H1 (cell line): Measurements from ENCODE around the gene GPR83. TPM values are rescaled to one million over a fixed set of nuclear protein-coding genes. Genes with fewer than 3 reads are reported as not detected.

Experiments used
- CTCF ChIA-PET: fragments of 300-600 bp; sonication (Branson Sonifier 250); formaldehyde crosslinking; loops from one replicate; lab custom pipeline; 2021; ENCODE audit not compliant: partially characterized antibody; lab: Charles Lee
- POLR2A ChIA-PET: fragments of 300-600 bp; sonication (Branson Sonifier 250); formaldehyde crosslinking; loops from one replicate; lab custom pipeline; 2021; ENCODE audit warnings: inconsistent platforms; ENCODE audit not compliant: partially characterized antibody; lab: Charles Lee
- DNase-seq, 2 experiments: peaks; one replicate each; pipeline versions ENCODE4 v3.0.0 to v3.0.0-alpha.2; 2010 to 2022; ENCODE audit warnings: low spot score in 2 of 2, low read depth in 1 of 2, mixed read lengths in 1 of 2
- FAIRE-seq: peaks from 2 replicates; lab custom pipeline; 2011; peaks lifted over from hg19 to GRCh38; lab: Jason Lieb, UNC
- H2AFZ ChIP-seq: 2 replicates; pipeline ENCODE4 v1.8.1; 2012; ENCODE audit warnings: low read length, inconsistent platforms
- H2AK5ac ChIP-seq: 2 replicates; pipeline ENCODE4 v1.6.1; 2013; ENCODE audit warnings: low read depth, low read length
- H2BK120ac ChIP-seq: replicated peaks from 2 replicates; pipeline ENCODE3; 2013; ENCODE audit warnings: low read depth, low read length, inconsistent platforms
- H2BK12ac ChIP-seq: 2 replicates; pipeline ENCODE4 v1.6.1; 2013; ENCODE audit warnings: low read depth, low read length
- H2BK15ac ChIP-seq: 2 replicates; pipeline ENCODE4 v1.6.1; 2013; ENCODE audit warnings: low read length
- H2BK20ac ChIP-seq: 2 replicates; pipeline ENCODE4 v1.6.1; 2013; ENCODE audit warnings: low read length
- H2BK5ac ChIP-seq: 2 replicates; pipeline ENCODE4 v1.6.1; 2013; ENCODE audit warnings: low read depth, low read length
- H3K14ac ChIP-seq: 2 replicates; pipeline ENCODE4 v1.6.1; 2013; ENCODE audit warnings: inconsistent platforms; ENCODE audit not compliant: insufficient read length
- H3K18ac ChIP-seq: 2 replicates; pipeline ENCODE4 v1.6.1; 2013; ENCODE audit warnings: low read length; ENCODE audit errors: extremely low read depth
- H3K23ac ChIP-seq: 2 replicates; pipeline ENCODE4 v1.6.1; 2013; ENCODE audit warnings: inconsistent platforms; ENCODE audit not compliant: insufficient read length
- H3K23me2 ChIP-seq: 2 replicates; pipeline ENCODE4 v1.6.1; 2013; ENCODE audit warnings: low read depth, low read length
- H3K27ac ChIP-seq: 2 replicates; pipeline ENCODE4 v1.6.1; 2011; ENCODE audit warnings: low read depth, low read length, inconsistent platforms
- H3K27me3 ChIP-seq, 4 experiments: replicated peaks in 1 of 4; 1 replicate in 1 of 4; 2 replicates in 3 of 4; pipeline versions ENCODE4 v1.6.1 to v1.8.1; 2011 to 2013; ENCODE audit warnings: low read length in 3 of 4, mild to moderate bottlenecking in 3 of 4, inconsistent platforms in 2 of 4, mixed read lengths in 2 of 4, moderate library complexity in 1 of 4; ENCODE audit not compliant: control insufficient read depth in 3 of 4, insufficient read depth in 3 of 4; ENCODE audit errors: extremely low read depth in 1 of 4
- H3K36me3 ChIP-seq, 4 experiments: 2 replicates each; pipeline versions ENCODE4 v1.6.1 to v1.8.1; 2011 to 2013; ENCODE audit warnings: mild to moderate bottlenecking in 4 of 4, low read length in 3 of 4, moderate library complexity in 2 of 4, control low read depth in 1 of 4, inconsistent platforms in 1 of 4; ENCODE audit not compliant: insufficient read depth in 4 of 4, control insufficient read depth in 2 of 4
- H3K4ac ChIP-seq: replicated peaks from 2 replicates; pipeline ENCODE3; 2013; ENCODE audit warnings: low read length, low read depth, mixed read lengths, inconsistent platforms; ENCODE audit not compliant: insufficient read length
- H3K4me1 ChIP-seq, 4 experiments: replicated peaks in 1 of 4; 1 replicate in 1 of 4; 2 replicates in 3 of 4; pipeline versions ENCODE4 v1.6.1 to v1.8.1; 2011 to 2013; ENCODE audit warnings: low read length in 3 of 4, inconsistent platforms in 2 of 4, mixed read lengths in 1 of 4; ENCODE audit not compliant: insufficient read depth in 4 of 4, control insufficient read depth in 3 of 4
- H3K4me2 ChIP-seq, 2 experiments: 2 replicates each; pipeline versions ENCODE4 v1.6.1 to v1.8.1; 2011 to 2013; ENCODE audit warnings: low read depth in 2 of 2, low read length in 2 of 2, control low read depth in 1 of 2, inconsistent platforms in 1 of 2, mild to moderate bottlenecking in 1 of 2; ENCODE audit not compliant: insufficient read depth in 1 of 2
- H3K4me3 ChIP-seq, 4 experiments: fragments of 200-600, 300-600 bp in 1 of 4; sonication (generic), shearing (Covaris generic), sonication (Bioruptor Twin) in 1 of 4; 2 replicates each; pipeline versions ENCODE4 v1.5.1 to v1.8.1; 2011 to 2016; ENCODE audit warnings: low read length in 4 of 4, low read depth in 3 of 4, control low read depth in 2 of 4, inconsistent platforms in 2 of 4, mild to moderate bottlenecking in 2 of 4, mixed read lengths in 1 of 4, moderate library complexity in 1 of 4; ENCODE audit not compliant: insufficient read depth in 2 of 4; ENCODE audit errors: extremely low read depth in 1 of 4
- H3K56ac ChIP-seq: replicated peaks from 2 replicates; pipeline ENCODE3; 2013; ENCODE audit warnings: low read depth, mild to moderate bottlenecking, mixed read lengths, low read length, inconsistent platforms; ENCODE audit not compliant: insufficient read length
- H3K79me1 ChIP-seq: 2 replicates; pipeline ENCODE4 v1.6.1; 2013; ENCODE audit warnings: low read depth, low read length, control low read depth
- H3K79me2 ChIP-seq, 2 experiments: 2 replicates each; pipeline versions ENCODE4 v1.6.1 to v1.8.1; 2012 to 2013; ENCODE audit warnings: low read length in 2 of 2, mild to moderate bottlenecking in 2 of 2, inconsistent platforms in 1 of 2; ENCODE audit not compliant: insufficient read depth in 2 of 2, control insufficient read depth in 1 of 2
- H3K9ac ChIP-seq, 4 experiments: replicated peaks in 1 of 4; 1 replicate in 1 of 4; 2 replicates in 3 of 4; pipeline versions ENCODE4 v1.6.1 to v1.8.1; 2011 to 2013; ENCODE audit warnings: low read depth in 3 of 4, low read length in 3 of 4, control low read depth in 2 of 4, mild to moderate bottlenecking in 2 of 4, moderate library complexity in 2 of 4, inconsistent platforms in 1 of 4; ENCODE audit errors: extremely low read depth in 1 of 4
- H3K9me3 ChIP-seq, 2 experiments: 2 replicates each; pipeline versions ENCODE4 v1.6.1 to v1.8.1; 2012 to 2013; ENCODE audit warnings: mild to moderate bottlenecking in 2 of 2, moderate library complexity in 2 of 2, control low read depth in 1 of 2, inconsistent platforms in 1 of 2, low read depth in 1 of 2, low read length in 1 of 2, mixed read lengths in 1 of 2; ENCODE audit not compliant: insufficient read depth in 2 of 2
- H4K20me1 ChIP-seq, 2 experiments: replicated peaks in 1 of 2; 2 replicates each; pipeline versions ENCODE3 to v1.8.1; 2011 to 2013; ENCODE audit warnings: inconsistent platforms in 2 of 2, low read length in 2 of 2, mild to moderate bottlenecking in 1 of 2; ENCODE audit not compliant: insufficient read depth in 2 of 2, control insufficient read depth in 1 of 2
- H4K5ac ChIP-seq: 2 replicates; pipeline ENCODE4 v1.6.1; 2013; ENCODE audit warnings: low read length, low read depth, mixed read lengths, inconsistent platforms; ENCODE audit not compliant: insufficient read length
- H4K8ac ChIP-seq: 2 replicates; pipeline ENCODE4 v1.8.0; 2013; ENCODE audit warnings: mild to moderate bottlenecking, moderate library complexity, low read length, inconsistent platforms; ENCODE audit not compliant: insufficient read depth; ENCODE audit errors: extremely low read depth
- H4K91ac ChIP-seq: replicated peaks from 2 replicates; pipeline ENCODE3; 2013; ENCODE audit warnings: low read length, mixed read lengths, inconsistent platforms; ENCODE audit not compliant: insufficient read length
- EP300 ChIP-seq, 2 experiments: IDR thresholded peaks; 1 replicate in 1 of 2; 2 replicates in 1 of 2; pipeline ENCODE4 v1.6.1; 2011 to 2012; ENCODE audit warnings: low read depth in 2 of 2, low read length in 2 of 2, mild to moderate bottlenecking in 2 of 2, borderline replicate concordance in 1 of 2, inconsistent platforms in 1 of 2, moderate library complexity in 1 of 2
- HDAC2 ChIP-seq, 2 experiments: fragments of 300-600 bp in 1 of 2; sonication (generic) in 1 of 2; IDR thresholded peaks; 2 replicates each; pipeline ENCODE4 v1.6.1; 2011 to 2012; ENCODE audit warnings: low read depth in 2 of 2, low read length in 2 of 2, mild to moderate bottlenecking in 2 of 2, moderate library complexity in 2 of 2, borderline replicate concordance in 1 of 2, inconsistent platforms in 1 of 2
- NANOG ChIP-seq: IDR thresholded peaks from 2 replicates; pipeline ENCODE4 v1.6.1; 2011; ENCODE audit warnings: low read length, low read depth, mild to moderate bottlenecking, inconsistent platforms; ENCODE audit not compliant: insufficient read depth, poor library complexity, severe bottlenecking
- RAD21 ChIP-seq, 2 experiments: IDR thresholded peaks in 1 of 2; conservative IDR thresholded peaks in 1 of 2; 2 replicates each; pipeline ENCODE4 v1.6.1; 2011; ENCODE audit warnings: low read depth in 2 of 2, low read length in 2 of 2, improper control_type of control experiment in 1 of 2, inconsistent platforms in 1 of 2, mild to moderate bottlenecking in 1 of 2, moderate library complexity in 1 of 2
- SIRT6 ChIP-seq: IDR thresholded peaks from one replicate; pipeline ENCODE4 v1.7.1; 2012; ENCODE audit warnings: low read length, inconsistent platforms
- SP2 ChIP-seq: IDR thresholded peaks from 2 replicates; pipeline ENCODE4 v1.6.1; 2012; ENCODE audit warnings: mild to moderate bottlenecking, low read length, inconsistent platforms
- WGBS, 2 experiments: shearing (Covaris generic) in 1 of 2; methylation state at CpG; one replicate each; pipeline versions ENCODE4 v1.1.6 to v1.1.7; 2013 to 2015; ENCODE audit warnings: low lambda C conversion rate in 2 of 2, mixed read lengths in 2 of 2, inconsistent platforms in 1 of 2, low coverage in 1 of 2, missing lambda C conversion rate in 1 of 2; ENCODE audit not compliant: insufficient replicate concordance in 2 of 2, insufficient coverage in 1 of 2, insufficient read length in 1 of 2; ENCODE audit errors: extremely low coverage in 1 of 2, missing lambda C conversion rate in 1 of 2; 5-methylcytosine and 5-hydroxymethylcytosine counted together
- polyA plus RNA-seq, 7 experiments: library from polyadenylated mRNA; depleted of rRNA in 3 of 7; stranded (reverse) in 5 of 7; unstranded in 2 of 7; fragments of >200 nt in 5 of 7; fragments of 200-250 nt in 2 of 7; gene quantifications; 1 replicate in 5 of 7; 2 replicates in 1 of 7; 4 replicates in 1 of 7; pipeline versions ENCODE4 v1.2.1 to v1.2.3, GENCODE V29; 2011 to 2013; ENCODE audit warnings: missing spikeins in 2 of 7, mixed read lengths in 2 of 7
- total RNA-seq: library from RNA; stranded (reverse); fragmentation: NEBNext Ultra II Directional; extraction: Animal tissue kit (Norgen Biotek cat#: 25700); gene quantifications from 2 replicates; pipeline ENCODE4 v1.2.1, GENCODE V29; 2021

The GPR83 gene
- total and polyA plus RNA-seq, 2 of the 8 experiments (the other 6 are each of a cell fraction or from before 2014, with no cell fraction given), result 0.30 to 1.5 TPM

DNA sequence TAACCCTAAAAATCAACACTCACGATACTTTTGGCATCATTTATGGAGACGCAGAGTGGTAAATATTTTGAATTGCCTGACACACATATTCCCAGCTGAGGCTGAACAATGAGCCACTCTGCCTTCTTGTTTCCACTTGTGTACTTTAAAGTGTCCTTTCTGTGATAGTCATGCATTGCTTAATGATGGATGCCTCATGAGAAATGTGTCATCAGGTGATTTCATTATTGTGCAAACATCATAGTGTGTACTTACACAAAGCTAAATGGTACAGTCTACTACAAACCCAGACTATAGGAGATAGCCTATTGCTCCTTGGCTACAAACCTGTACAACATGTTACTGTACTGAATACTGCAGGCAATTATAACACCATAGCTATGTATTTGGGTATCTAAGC lies 48.2 kb upstream of the GPR83 start:
- no peak overlapping the region for H3K27ac ChIP-seq
- no peak overlapping the region for H3K23ac ChIP-seq
- no peak overlapping the region for H2BK12ac ChIP-seq
- no peak overlapping the region for H3K4me3 ChIP-seq
- no peak overlapping the region for H3K9ac ChIP-seq
- H4K20me1 ChIP-seq, result peaks cover 1 to 2% of the 10 kb centered on the region in 2 experiments
- H4K8ac ChIP-seq, result no peak overlapping the region
- no peak overlapping the region for H4K5ac ChIP-seq
- no peak for DNase-seq
- no peak overlapping the region for H3K18ac ChIP-seq
- no peaks in the 10 kb centered on the region; the same call in 1 of the 2 replicates for H3K23me2 ChIP-seq
- no peak overlapping the region for H2BK120ac ChIP-seq
- no peaks in the 10 kb centered on the region for H3K9me3 ChIP-seq
- H2AK5ac ChIP-seq, result no peak overlapping the region
- H4K91ac ChIP-seq, result no peak overlapping the region
- no peak overlapping the region for H2BK5ac ChIP-seq
- no peak overlapping the region for H2AFZ ChIP-seq
- no peaks in the 10 kb centered on the region for H3K79me2 ChIP-seq
- no peak for FAIRE-seq
- no peak overlapping the region for H2BK15ac ChIP-seq
- H2BK20ac ChIP-seq, result no peak overlapping the region
- CTCF ChIA-PET, result no interaction called here
- no peaks in the 10 kb centered on the region for H3K79me1 ChIP-seq
- H3K4ac ChIP-seq, result no peak overlapping the region
- H3K4me1 ChIP-seq, result no peaks in the 10 kb centered on the region
- peaks cover 0 to 41% (median 14%) of the 10 kb centered on the region in 4 experiments; a peak in 5 of 8 replicates for H3K36me3 ChIP-seq
- H3K56ac ChIP-seq, result no peak overlapping the region
- POLR2A ChIA-PET, result no interaction called here
- H3K4me2 ChIP-seq, result no peak overlapping the region
- H3K14ac ChIP-seq, result no peak overlapping the region
- TF ChIP-seq RAD21 (IDR thresholded peaks at IDR 0.05 in 1 of 2, conservative IDR thresholded peaks at IDR 0.05 in 1 of 2; ENCODE audit: low read depth in 2 of 2, low read length in 2 of 2), result no peak
- no peak for TF ChIP-seq HDAC2 (IDR thresholded peaks at IDR 0.05; ENCODE audit: borderline replicate concordance in 1 of 2, low read depth in 2 of 2, low read length in 2 of 2)
- no peak for TF ChIP-seq NANOG
- TF ChIP-seq SP2, result no peak
- TF ChIP-seq SIRT6, result no peak
- TF ChIP-seq EP300 (IDR thresholded peaks at IDR 0.05; ENCODE audit: borderline replicate concordance in 1 of 2, low read depth in 2 of 2, low read length in 2 of 2), result no peak
- no peaks in the 10 kb centered on the region for H3K27me3 ChIP-seq
- WGBS, 2 experiments, result 100% methylated on average over 2 of the region's 2 CpGs; no CpG with 5 or more reads in 1 of the 2 experiments
